HUES64 (cell line): ENCODE measurements around the gene KRT33A. TPM values are rescaled to one million over a fixed set of nuclear protein-coding genes. Genes with fewer than 3 reads are reported as not detected.
"Not testable (repeated sequence)": the region's sequence is repeated elsewhere in the genome, so short reads cannot be mapped to it uniquely, and the experiment has no call there.

Source experiments
- H3K27ac ChIP-seq: 2 replicates; pipeline ENCODE4 v1.7.0; 2013; ENCODE audit warnings: low read depth, low read length, inconsistent platforms
- H3K27me3 ChIP-seq: 2 replicates; pipeline ENCODE4 v1.6.1; 2013; ENCODE audit warnings: mild to moderate bottlenecking, low read length; ENCODE audit not compliant: insufficient read depth
- H3K36me3 ChIP-seq: 2 replicates; pipeline ENCODE4 v1.6.1; 2013; ENCODE audit warnings: mild to moderate bottlenecking, low read length; ENCODE audit not compliant: insufficient read depth
- H3K4me1 ChIP-seq: 2 replicates; pipeline ENCODE4 v1.6.1; 2013; ENCODE audit warnings: mild to moderate bottlenecking, low read length, moderate library complexity; ENCODE audit not compliant: insufficient read depth
- H3K4me3 ChIP-seq: 2 replicates; pipeline ENCODE4 v1.5.1; 2013; ENCODE audit warnings: mild to moderate bottlenecking, low read length, moderate library complexity
- H3K9ac ChIP-seq: 2 replicates; pipeline ENCODE4 v1.6.1; 2013; ENCODE audit warnings: mild to moderate bottlenecking, low read depth, low read length
- H3K9me3 ChIP-seq: 2 replicates; pipeline ENCODE4 v1.6.1; 2013; ENCODE audit warnings: low read depth, low read length; ENCODE audit not compliant: insufficient read depth
- WGBS: fragments of 150-250, 120-280 bp; methylation state at CpG from one replicate; pipeline ENCODE4 v1.1.7; 2013; ENCODE audit warnings: missing lambda C conversion rate; 5-methylcytosine and 5-hydroxymethylcytosine counted together
- polyA plus RNA-seq, 2 experiments: library from polyadenylated mRNA; stranded (reverse); fragments of 50-300 nt; gene quantifications; one replicate each; pipeline ENCODE4 v1.2.3, GENCODE V29; 2013

KRT33A gene
- polyA plus RNA-seq (2013, experiment 1 of 2) = not detected
- not detected for polyA plus RNA-seq (2013, experiment 2 of 2)

DNA sequence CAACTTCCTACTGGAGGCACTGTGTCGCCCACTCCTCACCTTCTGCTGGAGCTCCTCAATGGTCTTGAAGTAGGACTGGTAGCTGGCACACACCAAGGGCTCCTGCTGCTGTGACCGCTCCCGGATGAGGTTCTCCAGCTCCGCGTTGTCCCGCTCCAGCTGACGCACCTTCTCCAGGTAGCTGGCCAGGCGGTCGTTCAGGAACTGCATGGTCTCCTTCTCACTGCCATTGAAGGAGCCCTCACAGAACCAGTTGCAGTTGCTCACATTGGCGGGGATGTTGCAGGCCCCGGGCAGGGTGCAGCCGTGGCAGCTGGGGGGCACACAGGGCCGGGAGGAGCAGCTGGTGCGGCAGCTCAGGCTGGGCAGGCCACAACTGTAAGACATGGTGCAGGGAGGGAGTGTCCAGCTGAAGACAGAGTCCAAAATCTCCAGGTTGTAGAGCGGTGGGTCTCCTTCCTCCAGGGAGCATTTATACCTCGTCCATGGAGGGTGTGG lies at the start of gene KRT33A:
TSS of gene KRT33A (minus strand) at position 448 of the 498 bp plus-strand sequence. CDS start at position 387, 61 bp downstream.
- H3K4me3 ChIP-seq, H3K4me1 ChIP-seq, H3K9me3 ChIP-seq, H3K27me3 ChIP-seq, H3K9ac ChIP-seq, H3K36me3 ChIP-seq, H3K27ac ChIP-seq: not testable (repeated sequence)
- 89% methylated on average over 16 of the region's 16 CpGs for WGBS

DNA sequence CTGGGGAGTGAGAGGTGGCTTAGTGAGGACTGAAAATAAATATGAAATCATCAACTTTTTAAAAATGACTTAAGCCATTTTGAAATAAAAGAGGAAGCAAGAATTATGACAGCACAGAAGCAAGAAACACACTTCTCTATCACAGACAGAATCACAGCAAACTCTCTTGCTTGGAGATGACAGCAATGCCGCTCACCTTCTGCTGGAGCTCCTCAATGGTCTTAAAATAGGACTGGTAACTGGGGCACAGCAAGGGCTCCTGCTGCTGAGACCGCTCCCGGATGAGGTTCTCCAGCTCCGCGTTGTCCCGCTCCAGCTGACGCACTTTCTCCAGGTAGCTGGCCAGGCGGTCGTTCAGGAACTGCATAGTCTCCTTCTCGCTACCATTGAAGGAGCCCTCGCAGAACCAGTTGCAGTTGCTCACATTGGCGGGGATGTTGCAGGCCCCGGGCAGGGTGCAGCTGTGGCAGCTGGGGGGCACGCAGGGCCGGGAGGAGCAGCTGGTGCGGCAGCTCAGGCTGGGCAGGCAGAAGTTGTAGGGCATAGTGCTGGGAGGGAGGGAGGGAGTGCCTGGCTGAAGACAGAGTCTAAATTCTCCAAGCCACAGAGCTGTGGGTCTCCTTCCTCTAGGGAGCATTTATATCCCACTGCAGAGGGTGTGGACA lies 46.5 kb upstream of the KRT33A start, which contains the start of gene KRT31:
TSS of gene KRT31 (minus strand) at position 613 of the 665 bp plus-strand sequence. CDS start at position 544, 69 bp downstream.
- Histone ChIP-seq H3K27ac (no peak within 1 kb of the TSS), H3K27me3 (no peaks in the 10 kb centered on the region)
- WGBS = 92% methylated on average over 16 of the region's 16 CpGs

DNA sequence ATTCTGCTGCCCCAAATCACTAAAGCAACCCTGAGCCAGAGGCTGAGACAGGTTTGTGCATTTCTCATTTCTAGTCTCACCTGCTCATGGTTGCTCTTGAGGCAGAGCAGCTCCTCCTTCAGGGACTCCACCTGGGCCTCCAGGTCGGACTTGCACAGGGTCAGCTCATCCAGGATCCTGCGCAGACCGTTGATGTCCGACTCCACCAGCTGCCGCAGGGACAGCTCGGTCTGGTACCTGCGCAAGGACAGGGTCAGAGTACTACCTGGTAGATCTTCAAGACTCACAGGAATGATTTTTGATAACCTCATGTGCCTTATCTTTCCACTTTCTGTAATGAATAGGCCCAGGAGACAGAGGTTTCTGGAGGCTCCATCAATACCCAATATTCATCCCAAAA lies 45.7 kb upstream of the KRT33A start:
- H3K4me3 ChIP-seq = no peak overlapping the region
- no peaks in the 10 kb centered on the region for H3K27me3 ChIP-seq
- no peaks in the 10 kb centered on the region for H3K9me3 ChIP-seq
- 96% methylated on average over 7 of the region's 7 CpGs for WGBS
- H3K9ac ChIP-seq = no peak overlapping the region
- no peaks in the 10 kb centered on the region for H3K36me3 ChIP-seq
- H3K27ac ChIP-seq = no peak overlapping the region
- no peaks in the 10 kb centered on the region for H3K4me1 ChIP-seq

More for the DNA sequence above, 46.5 kb upstream of the KRT33A start, which contains the start of gene KRT31:
- H3K9ac ChIP-seq = no peak within 1 kb of the TSS
- no peak within 1 kb of the TSS for H3K4me3 ChIP-seq
- H3K4me1 ChIP-seq = no peaks in the 10 kb centered on the region
- no peaks in the 10 kb centered on the region for H3K9me3 ChIP-seq
- no peaks in the 10 kb centered on the region for H3K36me3 ChIP-seq

DNA sequence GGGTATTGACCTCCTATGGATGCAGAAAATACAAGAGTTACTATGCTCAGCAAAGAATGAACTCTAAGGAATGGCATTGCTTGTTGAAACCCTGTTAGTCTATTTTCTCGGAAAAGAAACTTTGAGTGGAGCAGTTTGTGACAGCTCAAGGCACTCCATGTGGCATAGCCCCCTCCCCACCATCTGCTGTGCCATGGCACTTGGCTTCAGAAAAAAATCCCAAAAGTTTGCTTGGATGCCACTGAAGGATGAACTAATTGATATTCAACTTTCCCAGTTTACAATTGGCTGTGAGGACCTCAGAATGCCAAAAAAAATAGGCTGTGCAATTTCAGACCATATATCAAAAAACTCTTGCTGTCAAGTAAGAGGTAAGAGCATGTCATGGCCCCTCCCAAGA lies 45.0 kb upstream of the KRT33A start:
- 86% methylated on average over 1 of the region's 1 CpG for WGBS
- Histone ChIP-seq H3K27ac (no peak overlapping the region), H3K4me3 (no peak overlapping the region), H3K36me3 (no peaks in the 10 kb centered on the region), H3K9ac (no peak overlapping the region), H3K27me3 (no peaks in the 10 kb centered on the region), H3K4me1 (no peaks in the 10 kb centered on the region), H3K9me3 (no peaks in the 10 kb centered on the region)

DNA sequence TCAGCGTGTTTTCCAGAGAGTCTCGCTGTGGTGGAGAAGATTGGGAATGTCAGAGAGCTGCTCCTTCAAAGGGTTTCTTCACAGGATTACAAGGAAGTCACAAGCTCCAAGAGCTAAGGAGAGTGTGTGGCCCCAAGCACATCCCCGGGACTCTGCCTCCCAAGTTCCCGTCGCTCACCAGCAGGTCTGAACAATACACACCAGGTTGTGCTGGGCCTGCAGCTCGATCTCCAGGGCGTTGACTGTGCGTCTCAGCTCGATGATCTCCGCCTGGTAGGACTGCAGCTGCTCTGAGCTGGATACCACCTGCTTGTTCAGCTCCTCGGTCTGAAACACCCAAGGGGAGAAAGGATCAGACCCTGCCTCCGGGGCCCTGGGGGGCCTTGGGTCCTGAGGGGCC lies 44.4 kb upstream of the KRT33A start:
- not testable (repeated sequence) for H3K9ac ChIP-seq

DNA sequence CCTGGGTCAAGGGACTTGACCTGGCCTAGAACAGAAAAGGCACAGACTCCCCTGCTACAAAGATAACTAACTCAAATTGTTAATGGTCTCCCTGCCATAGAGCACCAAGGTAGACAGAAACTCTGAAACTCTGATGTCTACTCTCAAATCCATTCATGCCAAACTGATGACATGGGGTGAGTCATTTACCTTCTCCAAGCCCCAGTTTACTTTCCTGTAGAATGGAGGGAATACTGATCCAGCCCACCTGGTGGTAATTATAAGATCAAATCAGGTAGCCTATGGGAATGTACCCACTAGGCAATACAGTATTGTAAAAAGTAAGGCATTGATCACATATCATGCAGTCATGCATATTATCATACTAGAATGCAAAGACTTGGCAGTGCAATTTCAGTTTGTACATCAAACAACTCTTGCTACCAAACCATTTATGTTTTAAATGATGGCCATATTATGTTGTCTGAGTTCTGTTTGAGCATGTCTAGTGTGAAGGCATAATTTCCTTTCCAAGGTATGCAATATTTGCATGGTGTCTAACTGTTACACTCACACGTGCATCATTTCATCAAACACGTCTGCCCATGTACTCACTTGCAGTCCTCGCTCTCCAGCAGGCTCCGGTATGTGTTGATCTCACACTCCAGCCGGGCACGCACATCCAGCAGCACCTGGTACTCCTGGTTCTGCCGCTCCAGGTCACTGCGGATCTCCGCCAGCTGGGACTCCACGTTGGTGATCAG lies 43.8 kb upstream of the KRT33A start:
- 95% methylated on average over 10 of the region's 10 CpGs for WGBS
- Histone ChIP-seq H3K9me3 (no peaks in the 10 kb centered on the region), H3K4me1 (no peaks in the 10 kb centered on the region), H3K9ac (no peak overlapping the region), H3K27ac (no peak overlapping the region), H3K36me3 (no peaks in the 10 kb centered on the region), H3K4me3 (no peak overlapping the region), H3K27me3 (no peaks in the 10 kb centered on the region)

More for the DNA sequence above, 44.4 kb upstream of the KRT33A start:
- not testable (repeated sequence) for H3K27me3 ChIP-seq, H3K27ac ChIP-seq, H3K4me3 ChIP-seq, H3K36me3 ChIP-seq, H3K4me1 ChIP-seq, H3K9me3 ChIP-seq
- WGBS = 94% methylated on average over 9 of the region's 12 CpGs

DNA sequence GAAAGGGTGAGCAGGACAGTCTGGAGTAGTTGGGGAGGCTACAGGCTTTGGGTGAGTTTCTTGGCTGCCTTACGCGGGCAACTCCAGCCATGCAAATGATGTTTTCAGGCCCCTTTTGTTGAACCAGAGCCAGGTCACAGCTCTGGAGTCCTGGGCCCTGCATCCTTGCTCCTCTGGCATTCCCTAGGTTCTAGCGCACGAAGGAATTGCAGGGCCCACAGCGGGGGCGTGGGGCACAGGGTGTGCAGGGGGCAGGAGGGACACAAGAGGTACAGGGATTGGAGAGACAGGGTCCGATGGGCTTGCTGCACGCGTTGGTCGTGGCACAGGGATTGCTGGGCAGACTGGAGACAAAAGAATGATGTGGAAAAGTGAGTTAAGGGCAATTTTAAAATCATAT lies 43.2 kb upstream of the KRT33A start:
- WGBS = 94% methylated on average over 10 of the region's 10 CpGs
- no peak overlapping the region for H3K4me3 ChIP-seq
- H3K9ac ChIP-seq = no peak overlapping the region
- H3K27ac ChIP-seq = no peak overlapping the region
- no peaks in the 10 kb centered on the region for H3K27me3 ChIP-seq
- no peaks in the 10 kb centered on the region for H3K36me3 ChIP-seq
- H3K4me1 ChIP-seq = no peaks in the 10 kb centered on the region
- H3K9me3 ChIP-seq = no peaks in the 10 kb centered on the region

DNA sequence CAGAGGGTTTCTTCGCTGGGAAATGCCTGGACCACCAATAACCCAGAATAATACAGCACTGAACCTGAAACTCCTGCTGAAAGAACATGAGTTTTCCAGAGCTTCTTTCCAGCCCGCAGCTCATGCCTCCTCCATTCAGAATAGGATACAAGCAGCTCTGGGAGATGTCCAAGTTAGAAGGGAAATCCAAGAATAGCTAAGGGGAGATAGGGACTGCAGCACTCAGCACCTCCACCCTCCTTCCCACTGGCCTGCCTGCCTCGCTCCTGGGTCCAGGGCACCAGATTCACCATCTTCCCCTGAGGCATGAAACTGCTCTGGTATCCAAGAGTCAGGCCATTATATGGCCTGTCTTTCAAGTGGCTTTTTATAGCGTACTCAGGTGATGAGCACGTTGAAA lies 42.7 kb upstream of the KRT33A start:
- Histone ChIP-seq H3K9me3 (no peaks in the 10 kb centered on the region), H3K4me3 (no peak overlapping the region), H3K4me1 (no peaks in the 10 kb centered on the region), H3K9ac (no peak overlapping the region), H3K36me3 (no peaks in the 10 kb centered on the region), H3K27ac (no peak overlapping the region), H3K27me3 (no peaks in the 10 kb centered on the region)
- WGBS = 94% methylated on average over 5 of the region's 5 CpGs

DNA sequence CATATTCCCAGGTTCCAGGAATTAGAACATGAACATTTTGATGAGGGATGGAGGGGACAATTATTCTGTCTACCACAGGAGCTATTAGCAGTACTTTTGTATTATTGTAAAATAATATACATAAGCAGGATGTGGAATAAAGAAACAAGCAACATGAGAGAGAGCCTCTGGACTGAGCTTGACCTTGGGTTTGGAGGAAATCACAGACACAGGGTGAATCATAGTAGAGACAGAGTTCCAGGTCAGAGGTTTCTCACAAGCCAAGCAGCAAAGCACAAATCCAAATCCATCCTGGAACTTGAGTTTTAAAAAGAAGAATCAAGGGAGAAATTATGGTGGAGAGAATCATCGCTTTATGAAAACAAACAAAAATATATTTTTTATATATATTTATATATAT lies 41.6 kb upstream of the KRT33A start:
- Histone ChIP-seq H3K36me3 (no peaks in the 10 kb centered on the region), H3K27me3 (no peaks in the 10 kb centered on the region), H3K4me1 (no peaks in the 10 kb centered on the region), H3K27ac (no peak overlapping the region), H3K9me3 (no peaks in the 10 kb centered on the region), H3K4me3 (no peak overlapping the region), H3K9ac (no peak overlapping the region)
- WGBS = no CpG with 5 or more reads among the region's 1 CpG

DNA sequence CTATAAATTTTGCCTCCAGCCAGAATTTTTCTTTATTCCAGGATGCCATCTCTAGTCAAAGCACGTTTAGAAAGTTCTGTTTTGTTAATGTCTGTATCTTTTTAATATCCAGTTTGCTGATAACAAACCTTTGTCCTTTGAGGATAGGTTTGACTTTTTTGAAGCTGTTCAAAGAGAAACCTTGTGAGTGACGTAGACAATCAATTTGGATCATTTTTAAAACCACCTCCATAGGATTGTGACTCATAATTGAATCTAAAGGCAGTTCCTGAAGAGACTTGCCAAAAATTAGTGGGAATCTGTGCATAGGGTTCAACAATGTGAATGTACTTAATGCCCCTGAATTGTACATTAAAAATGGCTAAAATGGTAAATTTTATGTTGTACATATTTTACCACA lies 40.9 kb upstream of the KRT33A start:
- Histone ChIP-seq H3K27me3 (no peaks in the 10 kb centered on the region), H3K27ac (no peak overlapping the region), H3K36me3 (no peaks in the 10 kb centered on the region), H3K4me1 (no peaks in the 10 kb centered on the region), H3K4me3 (no peak overlapping the region), H3K9me3 (0 out of 2 replicates have a peak, but pooled peaks cover under 1% of the 10 kb centered on the region), H3K9ac (no peak overlapping the region)
- WGBS = 100% methylated on average over 2 of the region's 2 CpGs

DNA sequence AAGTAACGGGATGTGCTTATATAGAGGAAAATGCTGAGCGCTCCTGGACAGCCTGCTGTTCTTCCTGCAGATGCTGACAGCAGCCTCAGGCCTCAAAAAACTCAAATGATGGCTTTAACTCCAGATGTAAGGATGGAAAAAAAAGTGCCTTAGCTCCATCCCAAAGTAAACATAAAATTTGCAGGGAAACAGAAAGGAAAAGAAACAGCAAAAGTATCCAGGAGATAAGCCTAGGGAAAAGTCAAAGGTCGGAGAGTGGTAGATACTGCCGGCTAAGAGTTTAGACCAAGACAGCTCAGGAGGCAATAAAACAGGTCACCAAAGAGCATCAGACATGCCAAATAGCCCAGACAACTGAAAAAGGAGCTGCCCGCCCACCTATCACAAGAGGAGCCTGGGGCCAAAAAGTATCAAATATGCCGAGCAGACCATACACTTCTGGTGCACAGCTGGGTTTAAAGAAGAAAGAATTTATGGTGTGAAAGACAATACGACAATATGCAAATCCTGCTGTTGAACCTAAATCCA lies 39.8 kb upstream of the KRT33A start:
- H3K36me3 ChIP-seq = no peaks in the 10 kb centered on the region
- H3K9me3 ChIP-seq = 0 out of 2 replicates have a peak, but pooled peaks cover 7% of the 10 kb centered on the region
- no peaks in the 10 kb centered on the region for H3K4me1 ChIP-seq
- no peaks in the 10 kb centered on the region for H3K27me3 ChIP-seq
- H3K27ac ChIP-seq = no peak overlapping the region
- H3K4me3 ChIP-seq = no peak overlapping the region
- WGBS = 89% methylated on average over 7 of the region's 7 CpGs
- H3K9ac ChIP-seq = no peak overlapping the region
